SK-N-MC (cell line): ENCODE measurements around the gene TAX1BP1.
"Not testable (repeated sequence)": the region's sequence is repeated elsewhere in the genome, so short reads cannot be mapped to it uniquely, and the experiment has no call there.

Experiments used
- DNase-seq: peaks from one replicate; pipeline ENCODE4 v3.0.0-alpha.2; 2011; ENCODE audit warnings: low read depth, low spot score
- H3K27ac ChIP-seq: fragments of 200-600 bp; sonication (generic); 2 replicates; pipeline ENCODE4 v1.5.1; 2016; ENCODE audit warnings: mixed run types
- H3K36me3 ChIP-seq: fragments of 200-600 bp; sonication (generic); 2 replicates; pipeline ENCODE4 v1.6.1; 2017; ENCODE audit warnings: antibody characterized with exemption, low read length, mixed read lengths; ENCODE audit not compliant: insufficient read depth
- H3K4me3 ChIP-seq: fragments of 200-600 bp; sonication (generic); 2 replicates; pipeline ENCODE4 v1.5.1; 2016
- H3K9ac ChIP-seq: fragments of 200-600 bp; sonication (generic); 2 replicates; pipeline ENCODE4 v1.8.0; 2017; ENCODE audit warnings: mixed run types, mixed read lengths; ENCODE audit not compliant: insufficient read length
- H3K9me3 ChIP-seq: fragments of 200-600 bp; sonication (generic); 2 replicates; pipeline ENCODE4 v1.6.1; 2017; ENCODE audit warnings: low read depth, mild to moderate bottlenecking, antibody characterized with exemption, low read length, moderate library complexity, mixed read lengths
- EZH2 ChIP-seq: fragments of 200-600 bp; sonication (generic); IDR thresholded peaks from one replicate; pipeline ENCODE4 v1.6.1; 2017; ENCODE audit warnings: antibody characterized with exemption
- FOXP2 ChIP-seq: optimal IDR thresholded peaks from 2 replicates; pipeline ENCODE3; 2011; ENCODE audit warnings: mild to moderate bottlenecking, moderate library complexity; ENCODE audit not compliant: insufficient read depth; ENCODE audit errors: extremely low read length, control extremely low read depth
- POLR2AphosphoS5 ChIP-seq: IDR thresholded peaks from 2 replicates; pipeline ENCODE4 v1.6.1; 2012; ENCODE audit warnings: mild to moderate bottlenecking, low read depth, low read length, borderline replicate concordance

The TAX1BP1 gene

GRCh38 chr7:27840313-27840712 is 100.4 kb downstream of the TAX1BP1 start:
- H3K9me3 ChIP-seq, result no peaks in the 10 kb centered on the region

GRCh38 chr7:27840760-27841364 is 100.9 kb downstream of the TAX1BP1 start:
- Histone ChIP-seq H3K9me3 (no peaks in the 10 kb centered on the region), H3K36me3 (no peaks in the 10 kb centered on the region), H3K9ac (no peak overlapping the region), H3K4me3 (no peak overlapping the region), H3K27ac (no peak overlapping the region)
- DNase-seq, result no peak
- TF ChIP-seq FOXP2 (no peak), POLR2AphosphoS5 (no peak), EZH2 (no peak)

More at GRCh38 chr7:27840313-27840712, 100.4 kb downstream of the TAX1BP1 start:
- H3K27ac ChIP-seq, result no peak overlapping the region
- DNase-seq, result no peak
- H3K4me3 ChIP-seq, result no peak overlapping the region
- TF ChIP-seq FOXP2 (no peak), EZH2 (no peak), POLR2AphosphoS5 (no peak)
- H3K36me3 ChIP-seq, result no peaks in the 10 kb centered on the region
- no peak overlapping the region for H3K9ac ChIP-seq

GRCh38 chr7:27842094-27842692 is 102.2 kb downstream of the TAX1BP1 start:
- Histone ChIP-seq H3K27ac (no peak overlapping the region), H3K4me3 (no peak overlapping the region), H3K9me3 (no peaks in the 10 kb centered on the region), H3K9ac (no peak overlapping the region), H3K36me3 (no peaks in the 10 kb centered on the region)
- no peak for DNase-seq
- TF ChIP-seq EZH2 (no peak), FOXP2 (no peak), POLR2AphosphoS5 (no peak)

- no peak overlapping the region for H3K9ac ChIP-seq
- H3K4me3 ChIP-seq, result no peak overlapping the region
- TF ChIP-seq EZH2 (no peak), POLR2AphosphoS5 (no peak), FOXP2 (no peak)
- H3K9me3 ChIP-seq, result no peaks in the 10 kb centered on the region
- DNase-seq, result no peak
- no peak overlapping the region for H3K27ac ChIP-seq
- no peaks in the 10 kb centered on the region for H3K36me3 ChIP-seq
These were observed 102.9 kb downstream of the TAX1BP1 start for GRCh38 chr7:27842851-27843250.

GRCh38 chr7:27843584-27844305 is 103.8 kb downstream of the TAX1BP1 start:
- no peak for TF ChIP-seq FOXP2
- TF ChIP-seq EZH2, result no peak
- TF ChIP-seq POLR2AphosphoS5, result no peak
- H3K4me3 ChIP-seq, result no peak overlapping the region

GRCh38 chr7:27846388-27846787 is 106.4 kb downstream of the TAX1BP1 start:
- Histone ChIP-seq H3K9me3 (no peaks in the 10 kb centered on the region), H3K4me3 (no peak overlapping the region), H3K27ac (no peak overlapping the region), H3K9ac (no peak overlapping the region), H3K36me3 (no peaks in the 10 kb centered on the region)
- TF ChIP-seq POLR2AphosphoS5 (no peak), EZH2 (no peak), FOXP2 (no peak)
- no peak for DNase-seq

More at GRCh38 chr7:27843584-27844305, 103.8 kb downstream of the TAX1BP1 start:
- H3K27ac ChIP-seq, result no peak overlapping the region
- no peak overlapping the region for H3K9ac ChIP-seq
- no peaks in the 10 kb centered on the region for H3K36me3 ChIP-seq
- DNase-seq, result no peak
- no peaks in the 10 kb centered on the region for H3K9me3 ChIP-seq

GRCh38 chr7:27850531-27850930 is 110.6 kb downstream of the TAX1BP1 start:
- Histone ChIP-seq H3K27ac (no peak overlapping the region), H3K4me3 (no peak overlapping the region), H3K36me3 (no peaks in the 10 kb centered on the region), H3K9me3 (no peaks in the 10 kb centered on the region), H3K9ac (no peak overlapping the region)
- TF ChIP-seq EZH2 (no peak), FOXP2 (no peak), POLR2AphosphoS5 (no peak)
- no peak for DNase-seq

- not testable (repeated sequence) for DNase-seq
These were observed 116.9 kb downstream of the TAX1BP1 start for GRCh38 chr7:27856703-27857485.

More at GRCh38 chr7:27856703-27857485, 116.9 kb downstream of the TAX1BP1 start:
- H3K27ac ChIP-seq, H3K9me3 ChIP-seq, H3K36me3 ChIP-seq, H3K9ac ChIP-seq, H3K4me3 ChIP-seq: not testable (repeated sequence)
